IMR-90 (cell line): ENCODE data around the gene MGAT5. TPM values are rescaled to one million over a fixed set of nuclear protein-coding genes. Genes with fewer than 3 reads are reported as not detected.

Experiments
- ATAC-seq: fragments of 200-7000 bp; cut with Tn5 transposase; 2 replicates; pipeline ENCODE4 v1.9.1; 2020; ENCODE audit warnings: low read depth, mild to moderate bottlenecking, moderate library complexity
- Bru-seq: library from RNA; stranded (reverse); fragments of 400-500 nt; gene quantifications from one replicate; lab custom pipeline; 2021; lab: Mats Ljungman, UMichigan
- BruChase-seq, 2 experiments: library from RNA; stranded (reverse); fragments of 400-500 nt; gene quantifications; one replicate each; lab custom pipeline; 2021; lab: Mats Ljungman, UMichigan
- BruUV-seq: library from RNA; stranded (reverse); fragments of 400-500 nt; replicated peaks from 2 replicates; lab custom pipeline; 2021; lab: Mats Ljungman, UMichigan
- CTCF ChIA-PET: fragments of 300-600 bp; formaldehyde crosslinking; extraction: SDS; loops from one replicate; lab custom pipeline; 2021; ENCODE audit warnings: antibody characterized with exemption; lab: Yijun Ruan, JAX
- POLR2A ChIA-PET: fragments of 300-600 bp; sonication (Branson Sonifier 250); formaldehyde crosslinking; loops from one replicate; lab custom pipeline; 2022; ENCODE audit warnings: antibody characterized with exemption; ENCODE audit not compliant: unreplicated experiment; lab: Charles Lee
- DNase-seq: peaks from one replicate; pipeline ENCODE4 v3.0.0; 2013
- H2AFZ ChIP-seq: replicated peaks from 2 replicates; pipeline ENCODE3; 2013; ENCODE audit warnings: low read length, mild to moderate bottlenecking; ENCODE audit not compliant: poor library complexity
- H2AK5ac ChIP-seq: 2 replicates; pipeline ENCODE4 v1.6.1; 2013; ENCODE audit warnings: low read depth, low read length, inconsistent platforms
- H2AK9ac ChIP-seq: replicated peaks from 2 replicates; pipeline ENCODE3; 2013; ENCODE audit warnings: mild to moderate bottlenecking, low read depth, low read length, moderate library complexity; ENCODE audit not compliant: poor library complexity
- H2BK120ac ChIP-seq: 2 replicates; pipeline ENCODE4 v1.6.1; 2013; ENCODE audit warnings: low read depth, low read length, inconsistent platforms
- H2BK15ac ChIP-seq: 3 replicates; pipeline ENCODE4 v1.6.1; 2013; ENCODE audit warnings: low read depth, low read length, inconsistent platforms
- H2BK20ac ChIP-seq: 2 replicates; pipeline ENCODE4 v1.6.1; 2013; ENCODE audit warnings: low read depth, mild to moderate bottlenecking, inconsistent platforms, low read length, moderate library complexity
- H2BK5ac ChIP-seq: 2 replicates; pipeline ENCODE4 v1.6.1; 2013; ENCODE audit warnings: mild to moderate bottlenecking, low read depth, low read length, inconsistent platforms; ENCODE audit not compliant: poor library complexity, severe bottlenecking
- H3K14ac ChIP-seq: replicated peaks from 2 replicates; pipeline ENCODE4 v1.6.1; 2013; ENCODE audit warnings: low read depth, low read length, inconsistent platforms
- H3K18ac ChIP-seq: 2 replicates; pipeline ENCODE4 v1.6.1; 2013; ENCODE audit warnings: low read depth, low read length, control low read depth
- H3K23ac ChIP-seq: 2 replicates; pipeline ENCODE4 v1.6.1; 2013; ENCODE audit warnings: low read depth, low read length, inconsistent platforms
- H3K27ac ChIP-seq: 2 replicates; pipeline ENCODE4 v1.5.1; 2013; ENCODE audit warnings: mild to moderate bottlenecking, control low read depth, low read length; ENCODE audit not compliant: insufficient read depth
- H3K27me3 ChIP-seq: 2 replicates; pipeline ENCODE4 v1.6.1; 2013; ENCODE audit warnings: low read length; ENCODE audit not compliant: control insufficient read depth, insufficient read depth
- H3K36me3 ChIP-seq: 2 replicates; pipeline ENCODE4 v1.6.1; 2013; ENCODE audit warnings: low read length, mixed read lengths; ENCODE audit not compliant: control insufficient read depth, insufficient read depth
- H3K4ac ChIP-seq: 2 replicates; pipeline ENCODE4 v1.6.1; 2013; ENCODE audit warnings: low read depth, low read length, inconsistent platforms
- H3K4me1 ChIP-seq: 2 replicates; pipeline ENCODE4 v1.6.1; 2013; ENCODE audit warnings: low read length, mixed read lengths; ENCODE audit not compliant: control insufficient read depth, insufficient read depth
- H3K4me2 ChIP-seq: 2 replicates; pipeline ENCODE4 v1.6.1; 2013; ENCODE audit warnings: low read depth, mild to moderate bottlenecking, control low read depth, low read length, moderate library complexity
- H3K4me3 ChIP-seq: 2 replicates; pipeline ENCODE4 v1.5.1; 2013; ENCODE audit warnings: low read depth, mild to moderate bottlenecking, control low read depth, low read length, moderate library complexity; ENCODE audit not compliant: insufficient read depth
- H3K56ac ChIP-seq: 2 replicates; pipeline ENCODE4 v1.6.1; 2013; ENCODE audit warnings: low read length, inconsistent platforms; ENCODE audit not compliant: insufficient read depth; ENCODE audit errors: extremely low read depth
- H3K79me1 ChIP-seq, 2 experiments: 2 replicates each; pipeline ENCODE4 v1.6.1; 2013; ENCODE audit warnings: low read length in 2 of 2, inconsistent platforms in 1 of 2, low read depth in 1 of 2
- H3K9ac ChIP-seq: 2 replicates; pipeline ENCODE4 v1.6.1; 2013; ENCODE audit warnings: low read depth, low read length, control low read depth
- H3K9me1 ChIP-seq: 2 replicates; pipeline ENCODE4 v1.6.1; 2013; ENCODE audit warnings: low read length, inconsistent platforms; ENCODE audit not compliant: insufficient read depth
- H3K9me3 ChIP-seq: 2 replicates; pipeline ENCODE4 v1.6.1; 2013; ENCODE audit warnings: low read length; ENCODE audit not compliant: control insufficient read depth, insufficient read depth
- H4K20me1 ChIP-seq: 2 replicates; pipeline ENCODE4 v1.6.1; 2013; ENCODE audit warnings: low read length, inconsistent platforms; ENCODE audit not compliant: insufficient read depth
- H4K5ac ChIP-seq: 2 replicates; pipeline ENCODE4 v1.6.1; 2013; ENCODE audit warnings: mild to moderate bottlenecking, low read depth, low read length, control low read depth
- H4K8ac ChIP-seq, 2 experiments: 2 replicates each; pipeline ENCODE4 v1.6.1; 2013; ENCODE audit warnings: low read depth in 2 of 2, low read length in 2 of 2, control low read depth in 1 of 2, inconsistent platforms in 1 of 2
- H4K91ac ChIP-seq: 2 replicates; pipeline ENCODE4 v1.6.1; 2013; ENCODE audit warnings: low read depth, low read length, inconsistent platforms; ENCODE audit not compliant: insufficient read depth
- CEBPB ChIP-seq: IDR thresholded peaks from 2 replicates; pipeline ENCODE4 v1.6.1; 2012; ENCODE audit warnings: low read depth, low read length, improper control_type of control experiment
- CHD1 ChIP-seq: IDR thresholded peaks from 2 replicates; pipeline ENCODE4 v1.6.1; 2012; ENCODE audit warnings: low read depth, low read length, improper control_type of control experiment
- FOS ChIP-seq: fragments of 150-350 bp; IDR thresholded peaks from 2 replicates; pipeline ENCODE4 v1.6.1; 2016; ENCODE audit warnings: low read depth, low read length
- MAFK ChIP-seq: IDR thresholded peaks from 2 replicates; pipeline ENCODE4 v1.6.1; 2012; ENCODE audit warnings: low read depth, low read length, improper control_type of control experiment
- MAZ ChIP-seq: IDR thresholded peaks from 2 replicates; pipeline ENCODE4 v1.6.1; 2012; ENCODE audit warnings: low read depth, mild to moderate bottlenecking, low read length, improper control_type of control experiment, moderate library complexity, borderline replicate concordance
- MXI1 ChIP-seq: IDR thresholded peaks from 2 replicates; pipeline ENCODE4 v1.6.1; 2012; ENCODE audit warnings: low read depth, mild to moderate bottlenecking, low read length, moderate library complexity, borderline replicate concordance
- NFE2L2 ChIP-seq: fragments of 150-350 bp; IDR thresholded peaks from 2 replicates; pipeline ENCODE4 v1.6.1; 2016; ENCODE audit warnings: low read depth, mild to moderate bottlenecking, low read length
- POLR2A ChIP-seq: IDR thresholded peaks from 2 replicates; pipeline ENCODE4 v1.6.1; 2012; ENCODE audit warnings: mild to moderate bottlenecking, low read depth, low read length
- RCOR1 ChIP-seq: IDR thresholded peaks from 2 replicates; pipeline ENCODE4 v1.6.1; 2012; ENCODE audit warnings: mild to moderate bottlenecking, low read length, improper control_type of control experiment; ENCODE audit not compliant: insufficient replicate concordance
- RFX5 ChIP-seq: IDR thresholded peaks from 2 replicates; pipeline ENCODE4 v1.8.0; 2012; ENCODE audit warnings: low read depth, mild to moderate bottlenecking, low read length, moderate library complexity
- SMC3 ChIP-seq: fragments of 150-350 bp; IDR thresholded peaks from 2 replicates; pipeline ENCODE4 v1.6.1; 2016; ENCODE audit warnings: low read depth, mild to moderate bottlenecking, antibody characterized with exemption, low read length, moderate library complexity
- USF2 ChIP-seq: fragments of 150-350 bp; IDR thresholded peaks from 2 replicates; pipeline ENCODE4 v1.6.1; 2017; ENCODE audit warnings: mild to moderate bottlenecking, antibody characterized with exemption, low read length, low read depth
- WGBS, 2 experiments: methylation state at CpG; one replicate each; pipeline versions ENCODE4 v1.1.5 to v1.1.7; 2013; ENCODE audit warnings: missing lambda C conversion rate in 2 of 2; ENCODE audit not compliant: insufficient read length in 1 of 2; ENCODE audit errors: extremely low coverage in 2 of 2; 5-methylcytosine and 5-hydroxymethylcytosine counted together
- dilution Hi-C: fragments of 300-500 bp; cut with HindIII; formaldehyde crosslinking; loops from one replicate; pipeline ENCODE4 v1.14.3; 2018; ENCODE audit warnings: low sequenced_read_pairs; ENCODE audit not compliant: unreplicated experiment
- in situ Hi-C: fragments of 300-500 bp; cut with MboI; formaldehyde crosslinking; loops from 3 replicates; pipeline ENCODE4 v1.14.3; 2019; ENCODE audit warnings: low sequenced_read_pairs, inconsistent platforms, mixed read lengths
- intact Hi-C: fragments of 100-400 bp; cut with micrococcal nuclease; formaldehyde crosslinking; loops from 2 replicates; pipeline ENCODE4 v1.10.0; 2022
- long read RNA-seq: library from polyadenylated mRNA; unstranded; transcript quantifications from one replicate; pipeline ENCODE4 v2.0.0, GENCODE V29; 2021; ENCODE audit not compliant: unreplicated experiment
- polyA plus RNA-seq, 3 experiments: library from polyadenylated mRNA; depleted of rRNA; stranded (reverse); fragments of >200 nt; gene quantifications; 2 replicates each; pipeline ENCODE4 v1.2.3, GENCODE V29; 2012; ENCODE audit warnings: low replicate concordance in 1 of 3
- total RNA-seq: library from RNA; depleted of rRNA; stranded (reverse); fragments of >200 nt; gene quantifications from 2 replicates; pipeline ENCODE4 v1.2.3, GENCODE V29; 2012; rRNA removed
- TF ChIP-seq, protein P1 (sequence below): fragments of 150-350 bp; IDR thresholded peaks from 2 replicates; pipeline ENCODE4 v1.6.1; 2016; ENCODE audit warnings: low read depth, mild to moderate bottlenecking, low read length, moderate library complexity, borderline replicate concordance
- TF ChIP-seq, protein P2 (sequence below): conservative IDR thresholded peaks from 2 replicates; pipeline ENCODE4 v1.5.1; 2012; ENCODE audit warnings: mild to moderate bottlenecking, low read depth, low read length, improper control_type of control experiment

The MGAT5 gene
- 47.8 and 59.9 TPM in 2 replicates for total RNA-seq
- polyA plus RNA-seq (2012; rRNA removed), result 20.2 and 22.9 TPM in 2 replicates
- polyA plus RNA-seq (2012; cell fraction: cytosol; rRNA removed), result 16.0 and 23.2 TPM in 2 replicates
- polyA plus RNA-seq (2012; cell fraction: nucleus; rRNA removed; ENCODE audit: low replicate concordance), result 7.9 and 19.2 TPM in 2 replicates
- Bru-seq, nascent RNA, result percentile 99 among the genes with signal in this experiment
- BruChase-seq, experiment 1, labeled RNA remaining after a 6-hour chase, result percentile 98 among the genes with signal in this experiment
- percentile 99 among the genes with signal in this experiment for BruChase-seq, experiment 2, labeled RNA remaining after a 2-hour chase
- long read RNA-seq, full-length matches to known transcripts, result 1 of 319 reads
- long read RNA-seq, partial matches to known transcripts, result 6 of 319 reads
- long read RNA-seq, other reads (novel, unspliced or antisense), result 312 of 319 reads

DNA sequence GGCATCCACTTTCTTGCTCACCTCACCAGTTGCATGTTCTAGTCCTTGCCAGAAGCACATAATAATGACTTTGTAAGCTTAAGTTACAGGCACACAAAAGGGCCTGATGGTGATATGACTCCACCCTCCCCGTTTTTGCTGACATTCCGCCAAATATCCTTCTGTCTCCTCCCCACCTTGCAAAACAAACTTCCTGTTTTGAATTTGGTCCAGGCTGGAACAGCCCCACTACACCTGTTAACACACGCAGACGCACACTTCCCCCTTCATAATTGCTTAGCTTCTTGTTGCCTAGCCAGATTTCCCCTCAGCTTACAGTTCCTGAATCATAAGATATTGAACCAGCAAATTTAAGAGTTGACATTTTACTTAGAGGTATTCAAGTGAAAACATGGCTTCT, at the start of gene MGAT5:
MGAT5 (plus strand) TSS at position 269 of the 400 bp plus-strand sequence. CDS start 332 bp downstream, outside the sequence.
- POLR2A ChIA-PET, result no interaction called here
- CTCF ChIA-PET, result interaction anchor here (1.0 to 1.7 kb wide), 2 partner anchors 8 to 20 kb away, joined by 3 to 7 read pairs; no protein-coding TSS in a partner anchor
- TF ChIP-seq MXI1 (no peak), USF2 (no peak), FOS (no peak), SMC3 (no peak), MAFK (no peak), RFX5 (no peak), RCOR1 (no peak), POLR2A (no peak), MAZ (no peak), CEBPB (no peak), CHD1 (no peak), NFE2L2 (no peak)
- TF ChIP-seq, protein P1, sequence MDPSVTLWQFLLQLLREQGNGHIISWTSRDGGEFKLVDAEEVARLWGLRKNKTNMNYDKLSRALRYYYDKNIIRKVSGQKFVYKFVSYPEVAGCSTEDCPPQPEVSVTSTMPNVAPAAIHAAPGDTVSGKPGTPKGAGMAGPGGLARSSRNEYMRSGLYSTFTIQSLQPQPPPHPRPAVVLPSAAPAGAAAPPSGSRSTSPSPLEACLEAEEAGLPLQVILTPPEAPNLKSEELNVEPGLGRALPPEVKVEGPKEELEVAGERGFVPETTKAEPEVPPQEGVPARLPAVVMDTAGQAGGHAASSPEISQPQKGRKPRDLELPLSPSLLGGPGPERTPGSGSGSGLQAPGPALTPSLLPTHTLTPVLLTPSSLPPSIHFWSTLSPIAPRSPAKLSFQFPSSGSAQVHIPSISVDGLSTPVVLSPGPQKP, result no peak
- TF ChIP-seq, protein P2, sequence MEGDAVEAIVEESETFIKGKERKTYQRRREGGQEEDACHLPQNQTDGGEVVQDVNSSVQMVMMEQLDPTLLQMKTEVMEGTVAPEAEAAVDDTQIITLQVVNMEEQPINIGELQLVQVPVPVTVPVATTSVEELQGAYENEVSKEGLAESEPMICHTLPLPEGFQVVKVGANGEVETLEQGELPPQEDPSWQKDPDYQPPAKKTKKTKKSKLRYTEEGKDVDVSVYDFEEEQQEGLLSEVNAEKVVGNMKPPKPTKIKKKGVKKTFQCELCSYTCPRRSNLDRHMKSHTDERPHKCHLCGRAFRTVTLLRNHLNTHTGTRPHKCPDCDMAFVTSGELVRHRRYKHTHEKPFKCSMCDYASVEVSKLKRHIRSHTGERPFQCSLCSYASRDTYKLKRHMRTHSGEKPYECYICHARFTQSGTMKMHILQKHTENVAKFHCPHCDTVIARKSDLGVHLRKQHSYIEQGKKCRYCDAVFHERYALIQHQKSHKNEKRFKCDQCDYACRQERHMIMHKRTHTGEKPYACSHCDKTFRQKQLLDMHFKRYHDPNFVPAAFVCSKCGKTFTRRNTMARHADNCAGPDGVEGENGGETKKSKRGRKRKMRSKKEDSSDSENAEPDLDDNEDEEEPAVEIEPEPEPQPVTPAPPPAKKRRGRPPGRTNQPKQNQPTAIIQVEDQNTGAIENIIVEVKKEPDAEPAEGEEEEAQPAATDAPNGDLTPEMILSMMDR, result no peak

More for the DNA sequence above, at the start of gene MGAT5:
- Histone ChIP-seq H3K4me1 (peaks cover 19% of the 10 kb centered on the region), H3K4me2 (no peak within 1 kb of the TSS; the same call in 1 of the 2 replicates), H2BK20ac (no peak within 1 kb of the TSS), H3K56ac (no peak within 1 kb of the TSS; the same call in 1 of the 2 replicates), H3K9ac (no peak within 1 kb of the TSS), H3K18ac (no peak within 1 kb of the TSS; the same call in 1 of the 2 replicates), H3K4ac (no peak within 1 kb of the TSS), H4K5ac (no peak within 1 kb of the TSS), H3K14ac (no peak within 1 kb of the TSS), H2BK120ac (no peak within 1 kb of the TSS), H2AK9ac (no peak within 1 kb of the TSS), H3K9me1 (peaks cover 34% of the 10 kb centered on the region), H3K36me3 (peaks cover 15% of the 10 kb centered on the region), H4K8ac (no peak within 1 kb of the TSS), H2BK5ac (no peak within 1 kb of the TSS), H4K91ac (no peak within 1 kb of the TSS), H3K23ac (0 out of 2 replicates have a peak within 1 kb of the TSS, but pooled peaks have one; percentile 2), H3K79me1 (peaks cover 39 to 78% of the 10 kb centered on the region in 2 experiments), H2AK5ac (no peak within 1 kb of the TSS), H4K20me1 (peaks cover 38% of the 10 kb centered on the region), H2AFZ (no peak within 1 kb of the TSS), H3K9me3 (no peaks in the 10 kb centered on the region), H2BK15ac (no peak within 1 kb of the TSS), H3K27ac (no peak within 1 kb of the TSS), H3K27me3 (no peaks in the 10 kb centered on the region), H3K4me3 (no peak within 1 kb of the TSS)
- WGBS, 2 experiments, result no CpG with 5 or more reads among the region's 4 CpGs
- BruUV-seq, result no TSS peak
- ATAC-seq (no peak), DNase-seq (no peak)
- dilution Hi-C loops (no loop called here), in situ Hi-C loops (no loop called here), intact Hi-C loops (no loop called here)
